ENCODE results near the gene RTBDN. TPM values are rescaled to one million over a fixed set of nuclear protein-coding genes. Genes with fewer than 3 reads are reported as not detected.

The RTBDN gene
- total RNA-seq, 1 experiment from 2014 or later: 5.6 TPM

DNA sequence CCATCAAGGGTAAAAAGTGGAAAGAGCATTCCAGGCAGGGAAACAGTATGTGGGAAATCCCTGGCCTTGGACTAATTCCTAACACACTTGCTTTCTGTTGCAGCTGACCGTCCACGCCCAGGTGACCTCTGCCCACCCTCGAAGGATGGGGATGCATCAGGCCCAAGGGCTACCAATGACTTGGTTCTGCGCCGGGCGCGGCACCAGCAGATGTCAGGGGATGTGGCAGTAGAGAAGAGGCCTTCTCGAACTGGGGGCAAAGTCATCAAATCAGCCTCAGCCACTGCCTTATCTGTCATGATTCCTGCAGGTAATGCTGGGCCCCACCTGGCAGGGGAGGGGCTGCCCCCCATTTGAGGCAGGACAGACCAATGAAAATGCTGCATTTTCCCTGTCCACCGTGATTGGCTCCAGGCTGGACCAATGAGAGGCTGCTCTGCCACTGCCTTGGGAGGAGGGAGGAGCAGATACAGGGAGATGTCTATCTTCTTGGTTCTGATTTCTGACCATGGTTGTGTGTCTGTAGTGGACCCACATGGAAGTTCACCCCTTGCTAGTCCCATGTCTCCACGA is 34.2 kb upstream of the RTBDN start:
- no peak overlapping the region for H4K5ac ChIP-seq (ENCODE audit: insufficient read length, low read depth, low read length)
- H3K27me3 Mint-ChIP-seq (ENCODE audit: low read depth): peaks cover 5% of the 10 kb centered on the region
- H3K4ac ChIP-seq (ENCODE audit: low read depth, low read length): no peak overlapping the region
- no peak overlapping the region for H3K18ac ChIP-seq (ENCODE audit: insufficient read length, low read depth, low read length)
- peaks cover 5 to 11% of the 10 kb centered on the region in 2 experiments; a peak in 4 of 5 replicates for H3K9me3 Mint-ChIP-seq
- no peak overlapping the region for H3K27ac Mint-ChIP-seq
- H3K79me1 ChIP-seq (ENCODE audit: insufficient read depth, low read depth, low read length, poor library complexity, severe bottlenecking): no peaks in the 10 kb centered on the region
- H2AFZ ChIP-seq (ENCODE audit: low read length): no peak overlapping the region
- H3K79me2 ChIP-seq (ENCODE audit: insufficient read depth, low read length): no peaks in the 10 kb centered on the region
- H3K4me3 Mint-ChIP-seq: peak overlapping the region in 1 of 2 experiments; percentile 77; a peak in 2 of 5 replicates
- no peaks in the 10 kb centered on the region for H3K27me3 ChIP-seq (ENCODE audit: insufficient read depth, low read length)
- H2BK120ac ChIP-seq (ENCODE audit: low read depth, low read length, poor library complexity, severe bottlenecking): no peak overlapping the region
- no peak overlapping the region for H2AK5ac ChIP-seq (ENCODE audit: insufficient read length, low read length)
- H3K14ac ChIP-seq (ENCODE audit: insufficient read depth, low read length): no peak overlapping the region
- peaks cover 3% of the 10 kb centered on the region; the same call in 1 of the 2 replicates for H3K4me1 ChIP-seq (ENCODE audit: insufficient read depth, low read length)
- no peak overlapping the region for H3K23ac ChIP-seq (ENCODE audit: insufficient read length, low read depth, low read length)
- peaks cover 24 to 32% of the 10 kb centered on the region in 2 experiments for H3K4me1 Mint-ChIP-seq
- H3K9me3 ChIP-seq (ENCODE audit: control insufficient read depth, low read depth, low read length): no peaks in the 10 kb centered on the region
- no peak overlapping the region for H3K9ac ChIP-seq (ENCODE audit: extremely low read depth, insufficient read length, low read length)
- H2BK20ac ChIP-seq (ENCODE audit: low read depth, low read length, poor library complexity, severe bottlenecking): no peak overlapping the region
- DNase-seq: peak; percentile 71
- TF ChIP-seq, protein P1, sequence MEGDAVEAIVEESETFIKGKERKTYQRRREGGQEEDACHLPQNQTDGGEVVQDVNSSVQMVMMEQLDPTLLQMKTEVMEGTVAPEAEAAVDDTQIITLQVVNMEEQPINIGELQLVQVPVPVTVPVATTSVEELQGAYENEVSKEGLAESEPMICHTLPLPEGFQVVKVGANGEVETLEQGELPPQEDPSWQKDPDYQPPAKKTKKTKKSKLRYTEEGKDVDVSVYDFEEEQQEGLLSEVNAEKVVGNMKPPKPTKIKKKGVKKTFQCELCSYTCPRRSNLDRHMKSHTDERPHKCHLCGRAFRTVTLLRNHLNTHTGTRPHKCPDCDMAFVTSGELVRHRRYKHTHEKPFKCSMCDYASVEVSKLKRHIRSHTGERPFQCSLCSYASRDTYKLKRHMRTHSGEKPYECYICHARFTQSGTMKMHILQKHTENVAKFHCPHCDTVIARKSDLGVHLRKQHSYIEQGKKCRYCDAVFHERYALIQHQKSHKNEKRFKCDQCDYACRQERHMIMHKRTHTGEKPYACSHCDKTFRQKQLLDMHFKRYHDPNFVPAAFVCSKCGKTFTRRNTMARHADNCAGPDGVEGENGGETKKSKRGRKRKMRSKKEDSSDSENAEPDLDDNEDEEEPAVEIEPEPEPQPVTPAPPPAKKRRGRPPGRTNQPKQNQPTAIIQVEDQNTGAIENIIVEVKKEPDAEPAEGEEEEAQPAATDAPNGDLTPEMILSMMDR (conservative IDR thresholded peaks at IDR 0.05): no peak
- no peak overlapping the region for H3K4me2 ChIP-seq (ENCODE audit: insufficient read depth, insufficient read length, low read length)
- no CpG with 5 or more reads among the region's 10 CpGs for WGBS (ENCODE audit: extremely low coverage, insufficient read length, low lambda C conversion rate)
- H2BK12ac ChIP-seq (ENCODE audit: insufficient read length, low read depth, low read length): no peak overlapping the region
- no peak overlapping the region for H4K91ac ChIP-seq (ENCODE audit: insufficient read length, low read depth, low read length)
- peaks cover 30 to 41% (median 31%) of the 10 kb centered on the region in 3 experiments for H3K36me3 Mint-ChIP-seq (ENCODE audit: insufficient read depth in 1 of 3, low read depth in 3 of 3)
- no peak overlapping the region for H2BK15ac ChIP-seq (ENCODE audit: low read depth, low read length)
- H2BK5ac ChIP-seq (ENCODE audit: insufficient read length, low read length): no peak overlapping the region
- no peak overlapping the region for H3K56ac ChIP-seq (ENCODE audit: insufficient read length, low read depth, low read length)
- no peak overlapping the region for H4K8ac ChIP-seq (replicated peaks; ENCODE audit: insufficient read length, low read depth, low read length)
- H3K27ac ChIP-seq (ENCODE audit: insufficient read length, low read depth, low read length): no peak overlapping the region
- no peak overlapping the region for H3T11ph ChIP-seq (ENCODE audit: low read length)
- peaks cover 7% of the 10 kb centered on the region for H4K20me1 ChIP-seq (ENCODE audit: control insufficient read depth, insufficient read depth, insufficient read length)
- peaks cover 5% of the 10 kb centered on the region for H3K23me2 ChIP-seq (ENCODE audit: insufficient read length, low read depth, low read length, poor library complexity, severe bottlenecking)

All from H9 (cell line).